B cell (primary cell): ENCODE results near the gene RACK1. TPM values are rescaled to one million over a fixed set of nuclear protein-coding genes. Genes with fewer than 3 reads are reported as not detected.

Source experiments
- ATAC-seq: fragments of 200-7000 bp; cut with Tn5 transposase; one replicate; pipeline ENCODE4 v1.10.0; 2021; ENCODE audit warnings: low read depth, mild to moderate bottlenecking, moderate number of reproducible peaks, moderate library complexity
- CTCF ChIA-PET: fragments of 350-600 bp; sonication (Branson Sonifier 250); formaldehyde crosslinking; loops from one replicate; lab custom pipeline; 2021; ENCODE audit warnings: antibody characterized with exemption, inconsistent platforms; lab: Charles Lee
- POLR2A ChIA-PET: fragments of 350-600 bp; sonication (Branson Sonifier 250); formaldehyde crosslinking; loops from one replicate; lab custom pipeline; 2021; ENCODE audit warnings: antibody characterized with exemption; lab: Charles Lee
- DNase-seq: peaks from one replicate; pipeline ENCODE4 v3.0.0; 2013
- H2AFZ ChIP-seq: 2 replicates; pipeline ENCODE4 v1.6.1; 2012; ENCODE audit warnings: mild to moderate bottlenecking, low read depth, low read length; ENCODE audit not compliant: insufficient read depth, poor library complexity, severe bottlenecking
- H3K27ac ChIP-seq, 2 donors: 1 replicate in 1 of 2; 2 replicates in 1 of 2; pipeline ENCODE4 v1.5.1; 2012 to 2013; ENCODE audit warnings: low read length in 2 of 2, mild to moderate bottlenecking in 2 of 2, moderate library complexity in 1 of 2
- H3K27me3 ChIP-seq, 4 experiments: fragments of 200-600 bp in 1 of 4; sonication (generic) in 1 of 4; replicated peaks in 1 of 4; 1 replicate in 2 of 4; 2 replicates in 2 of 4; pipeline versions ENCODE4 v1.6.1 to v1.7.0; 2013 to 2016; ENCODE audit warnings: low read length in 3 of 4, mild to moderate bottlenecking in 2 of 4, mixed read lengths in 1 of 4, moderate library complexity in 1 of 4; ENCODE audit not compliant: insufficient read depth in 4 of 4, control insufficient read depth in 3 of 4; ENCODE audit errors: control extremely low read depth in 1 of 4
- H3K36me3 ChIP-seq, 2 experiments: replicated peaks in 1 of 2; 1 replicate in 1 of 2; 2 replicates in 1 of 2; pipeline versions ENCODE4 v1.6.1 to v1.7.1; 2013; ENCODE audit warnings: low read length in 1 of 2; ENCODE audit not compliant: insufficient read depth in 2 of 2, control insufficient read depth in 1 of 2; ENCODE audit errors: control extremely low read depth in 1 of 2, extremely low read depth in 1 of 2
- H3K4me1 ChIP-seq, 2 donors: fragments of 200-600 bp in 1 of 2; sonication (generic) in 1 of 2; 1 replicate in 1 of 2; 2 replicates in 1 of 2; pipeline versions ENCODE4 v1.5.1 to v1.6.1; 2013 to 2017; ENCODE audit warnings: low read length in 2 of 2; ENCODE audit not compliant: control insufficient read depth in 2 of 2, insufficient read depth in 2 of 2
- H3K4me2 ChIP-seq: replicated peaks from 2 replicates; pipeline ENCODE3; 2012; ENCODE audit warnings: mild to moderate bottlenecking, low read depth, low read length; ENCODE audit not compliant: poor library complexity, severe bottlenecking
- H3K4me3 ChIP-seq, 5 experiments: fragments of 200-600 bp in 1 of 5; sonication (generic) in 1 of 5; 1 replicate in 3 of 5; 2 replicates in 2 of 5; pipeline versions ENCODE4 v1.5.1 to v1.7.0; 2011 to 2016; ENCODE audit warnings: low read length in 4 of 5, mild to moderate bottlenecking in 4 of 5, low read depth in 2 of 5, control low read depth in 1 of 5, moderate library complexity in 1 of 5; ENCODE audit not compliant: insufficient read depth in 1 of 5; ENCODE audit errors: control extremely low read depth in 1 of 5, extremely low read depth in 1 of 5
- H3K79me2 ChIP-seq: fragments of 200-600 bp; sonication (generic); one replicate; pipeline ENCODE4 v1.6.0; 2016; ENCODE audit warnings: low read length; ENCODE audit not compliant: control insufficient read depth, insufficient read depth
- H3K9ac ChIP-seq: fragments of 200-600 bp; sonication (generic); 2 replicates; pipeline ENCODE4 v1.6.1; 2017; ENCODE audit warnings: mild to moderate bottlenecking, low read length, moderate library complexity
- H3K9me3 ChIP-seq, 3 donors: one replicate each; pipeline versions ENCODE4 v1.6.1 to v1.7.1; 2013; ENCODE audit warnings: low read length in 2 of 3; ENCODE audit not compliant: control insufficient read depth in 2 of 3, insufficient read depth in 1 of 3; ENCODE audit errors: control extremely low read depth in 1 of 3
- H4K20me1 ChIP-seq: 2 replicates; pipeline ENCODE4 v1.6.0; 2012; ENCODE audit warnings: mild to moderate bottlenecking, low read length; ENCODE audit not compliant: insufficient read depth, control insufficient read depth, poor library complexity, severe bottlenecking
- H3K27ac Mint-ChIP-seq: one replicate; pipeline ENCODE4 v1.8.0; 2021; ENCODE audit warnings: mixed read lengths
- H3K27me3 Mint-ChIP-seq: one replicate; pipeline ENCODE4 v1.8.0; 2021; ENCODE audit warnings: mixed read lengths
- H3K4me1 Mint-ChIP-seq: one replicate; pipeline ENCODE4 v1.8.0; 2021; ENCODE audit warnings: mixed read lengths
- H3K4me3 Mint-ChIP-seq: one replicate; pipeline ENCODE4 v1.8.0; 2021; ENCODE audit warnings: mixed read lengths
- H3K9me3 Mint-ChIP-seq: one replicate; pipeline ENCODE4 v1.8.0; 2022; ENCODE audit warnings: mixed read lengths; ENCODE audit not compliant: insufficient read depth
- CTCF ChIP-seq: fragments of 200-600 bp; IDR thresholded peaks from one replicate; pipeline ENCODE4 v1.8.0; 2022; ENCODE audit warnings: antibody characterized with exemption, mild to moderate bottlenecking
- EZH2 ChIP-seq: IDR thresholded peaks from 2 replicates; pipeline ENCODE4 v1.6.1; 2012; ENCODE audit warnings: borderline replicate concordance, low read depth, mild to moderate bottlenecking, moderate library complexity, low read length; ENCODE audit not compliant: insufficient read depth, poor library complexity, severe bottlenecking
- WGBS: methylation state at CpG from one replicate; pipeline ENCODE4 v1.1.5; 2013; ENCODE audit warnings: missing lambda C conversion rate; ENCODE audit not compliant: insufficient coverage; 5-methylcytosine and 5-hydroxymethylcytosine counted together
- intact Hi-C: fragments of 100-400 bp; cut with micrococcal nuclease; formaldehyde crosslinking; loops from one replicate; pipeline ENCODE4 v1.10.0; 2022
- polyA plus RNA-seq: library from polyadenylated mRNA; depleted of rRNA; stranded (reverse); fragments of >200 nt; gene quantifications from 2 replicates; pipeline ENCODE4 v1.2.3, GENCODE V29; 2012
- total RNA-seq, 2 donors: library from RNA; stranded (reverse); fragments of 120-200 nt in 1 of 2; gene quantifications; 1 replicate in 1 of 2; 2 replicates in 1 of 2; pipeline versions ENCODE4 v1.2.3 to v1.2.4, GENCODE V29; 2013 to 2022

The RACK1 gene
- total and polyA plus RNA-seq, 2 donors (not counting 1 experiment from before 2014, with no cell fraction given) = 2,047 to 4,130 TPM

- Histone ChIP-seq H3K36me3 (peaks cover 0 to 2% of the 10 kb centered on the region in 2 experiments), H3K4me1 (peaks cover 18 to 46% of the 10 kb centered on the region in 2 donors), H3K4me3 (peak overlapping the region; percentile 68 to 95 (median 89)), H3K4me2 (peak overlapping the region; percentile 95), H3K9ac (peak overlapping the region; percentile 79), H3K27ac (peak overlapping the region; percentile 95), H3K9me3 (peaks cover 0 to 18% (median 0%) of the 10 kb centered on the region in 3 donors), H3K79me2 (peaks cover 30% of the 10 kb centered on the region), H2AFZ (peak overlapping the region; percentile 89), H3K27me3 (no peaks in the 10 kb centered on the region), H4K20me1 (no peaks in the 10 kb centered on the region)
- Mint-ChIP-seq H3K4me3 (peak overlapping the region; percentile 94), H3K9me3 (no peaks in the 10 kb centered on the region), H3K4me1 (peaks cover 59% of the 10 kb centered on the region), H3K27me3 (no peaks in the 10 kb centered on the region), H3K27ac (peak overlapping the region; percentile 98)
- no peak for ATAC-seq
- intact Hi-C loops = loop anchor here (1.0 to 2.0 kb wide), 7 partner anchors 15 to 420 kb away; partner anchors contain the start of genes MGAT1, TRIM52 and ZFP62
- no peak for TF ChIP-seq EZH2
- peak; percentile 23 for TF ChIP-seq CTCF
- DNase-seq = no peak
- under 1% methylated on average over 10 of the region's 18 CpGs for WGBS
- ChIA-PET POLR2A (interaction anchor here (0.8 to 3.5 kb wide), 10 partner anchors 15 to 65 kb away, joined by 3 to 74 read pairs (median 6); partner anchors contain the start of genes RACK1, TRIM52 and TRIM7), CTCF (interaction anchor here (0.9 to 3.8 kb wide), 8 partner anchors 13 to 50 kb away, joined by 3 to 48 read pairs (median 8); partner anchors contain the start of gene TRIM52)
Observed at GRCh38 chr5:181222630-181223057, 21.1 kb downstream of the RACK1 start.
